OCI-LY7 (cell line): ENCODE measurements around the gene HCAR2. TPM values are rescaled to one million over a fixed set of nuclear protein-coding genes. Genes with fewer than 3 reads are reported as not detected.

ENCODE experiments used
- BruUV-seq: library from RNA; stranded (reverse); fragments of 400-500 nt; replicated peaks from 2 replicates; lab custom pipeline; 2021; lab: Mats Ljungman, UMichigan
- CTCF ChIA-PET: fragments of 300-600 bp; sonication (Branson Sonifier 250); formaldehyde crosslinking; loops from one replicate; lab custom pipeline; 2022; ENCODE audit warnings: antibody characterized with exemption; ENCODE audit not compliant: unreplicated experiment; lab: Charles Lee
- POLR2A ChIA-PET: fragments of 300-600 bp; sonication (Branson Sonifier 250); formaldehyde crosslinking; loops from one replicate; lab custom pipeline; 2022; ENCODE audit warnings: antibody characterized with exemption; lab: Charles Lee
- DNase-seq: peaks from one replicate; pipeline ENCODE4 v3.0.0-alpha.2; 2015; ENCODE audit warnings: low spot score
- H2AFZ ChIP-seq: fragments of 200-600 bp; sonication (generic), shearing (Covaris generic); 2 replicates; pipeline ENCODE4 v1.6.1; 2014; ENCODE audit warnings: mild to moderate bottlenecking, antibody characterized with exemption, low read length, moderate library complexity
- H3K27ac ChIP-seq: fragments of 200-600 bp; sonication (generic); 2 replicates; pipeline ENCODE4 v1.5.1; 2014; ENCODE audit warnings: mixed run types, low read depth, mild to moderate bottlenecking, moderate library complexity, low read length, inconsistent platforms; ENCODE audit not compliant: poor library complexity, severe bottlenecking
- H3K36me3 ChIP-seq: fragments of 200-600 bp; sonication (generic); 2 replicates; pipeline ENCODE4 v1.6.1; 2014; ENCODE audit warnings: mild to moderate bottlenecking, antibody characterized with exemption, low read length, moderate library complexity, mixed read lengths; ENCODE audit not compliant: insufficient read depth
- H3K4me1 ChIP-seq: fragments of 200-600 bp; sonication (generic); 2 replicates; pipeline ENCODE4 v1.5.1; 2014; ENCODE audit warnings: mild to moderate bottlenecking, low read length; ENCODE audit not compliant: insufficient read depth, poor library complexity, severe bottlenecking
- H3K4me2 ChIP-seq: fragments of 200-600 bp; sonication (generic); 2 replicates; pipeline ENCODE4 v1.6.1; 2014; ENCODE audit warnings: mild to moderate bottlenecking, low read length
- H3K4me3 ChIP-seq: fragments of 200-600 bp; sonication (generic); 2 replicates; pipeline ENCODE4 v1.5.1; 2014; ENCODE audit warnings: mild to moderate bottlenecking, low read depth, low read length; ENCODE audit not compliant: poor library complexity, severe bottlenecking
- H3K79me2 ChIP-seq: fragments of 200-600 bp; sonication (generic); 2 replicates; pipeline ENCODE4 v1.6.1; 2016; ENCODE audit warnings: low read depth, mild to moderate bottlenecking, low read length, moderate library complexity, mixed read lengths; ENCODE audit not compliant: insufficient read depth
- H3K9me2 ChIP-seq: fragments of 200-600 bp; sonication (generic); 2 replicates; pipeline ENCODE4 v1.6.1; 2016; ENCODE audit warnings: mild to moderate bottlenecking, low read length, mixed read lengths; ENCODE audit not compliant: insufficient read depth
- H3K9me3 ChIP-seq: fragments of 200-600 bp; sonication (generic); 2 replicates; pipeline ENCODE4 v1.6.1; 2014; ENCODE audit warnings: mild to moderate bottlenecking, mixed run types, low read length, mixed read lengths
- H4K20me1 ChIP-seq: fragments of 200-600 bp; sonication (generic); 2 replicates; pipeline ENCODE4 v1.6.1; 2014; ENCODE audit warnings: mild to moderate bottlenecking, antibody characterized with exemption, low read length, moderate library complexity, mixed read lengths; ENCODE audit not compliant: insufficient read depth
- CTCF ChIP-seq: fragments of 200-600 bp; sonication (generic); conservative IDR thresholded peaks from 2 replicates; pipeline ENCODE4 v1.5.1; 2014; ENCODE audit warnings: mild to moderate bottlenecking, antibody characterized with exemption, low read length, moderate library complexity, mixed read lengths
- EZH2phosphoT487 ChIP-seq: fragments of 200-600 bp; sonication (generic); IDR thresholded peaks from 2 replicates; pipeline ENCODE4 v1.6.1; 2018; ENCODE audit warnings: low read depth, borderline replicate concordance, mild to moderate bottlenecking, mixed run types, antibody characterized with exemption, low read length, moderate library complexity, mixed read lengths
- intact Hi-C: fragments of 100-400 bp; cut with micrococcal nuclease; formaldehyde crosslinking; loops from one replicate; pipeline ENCODE4 v1.10.0; 2022; ENCODE audit not compliant: unreplicated experiment
- small RNA-seq: library from RNA; depleted of rRNA; stranded (forward); fragments of <200 nt; gene quantifications from one replicate; pipeline ENCODE3, GENCODE V24; 2014
- total RNA-seq, 2 experiments: library from RNA; depleted of rRNA in 1 of 2; stranded (reverse); fragments of >200 nt in 1 of 2; shearing (Covaris generic) in 1 of 2; gene quantifications; 2 replicates each; pipeline ENCODE4 v1.2.3, GENCODE V29; 2014 to 2022

The HCAR2 gene
- total RNA-seq, 2 experiments from 2014 or later, result not detected

- Histone ChIP-seq H3K4me1 (peaks cover 5% of the 10 kb centered on the region), H3K36me3 (no peaks in the 10 kb centered on the region), H3K79me2 (no peaks in the 10 kb centered on the region), H3K27ac (no peak overlapping the region), H3K9me3 (no peaks in the 10 kb centered on the region), H4K20me1 (no peaks in the 10 kb centered on the region), H3K4me2 (no peak overlapping the region), H3K4me3 (no peak overlapping the region), H3K9me2 (no peaks in the 10 kb centered on the region), H2AFZ (no peak overlapping the region)
- ChIA-PET CTCF (no interaction called here), POLR2A (interaction anchor here (0.6 to 1.2 kb wide), 6 partner anchors 12 to 373 kb away, joined by 3 to 6 read pairs (median 4); no protein-coding TSS in a partner anchor)
- no TSS peak for BruUV-seq
- DNase-seq, result no peak
- intact Hi-C loops, result no loop called here
- TF ChIP-seq EZH2phosphoT487 (no peak), CTCF (no peak)
These were observed 51.5 kb downstream of the HCAR2 start for GRCh38 chr12:122651520-122652224.

Small RNAs within 50 kb of the gene (small RNA-seq; reads per million reads assigned to genes)
- not detected for gene AC026333.2

Other genes with a start within 250 kb of the HCAR2 start
- 46.9 and 48.7 TPM in 2 replicates for gene ZCCHC8, start 202.4 kb downstream of the HCAR2 start, total RNA-seq (2014; rRNA removed; shearing (Covaris generic))
- 68.1 and 68.6 TPM in 2 replicates for gene ZCCHC8, start 202.4 kb downstream of the HCAR2 start, total RNA-seq (2022)
- gene RSRC2, start 176.4 kb downstream of the HCAR2 start, total RNA-seq (2014; rRNA removed; shearing (Covaris generic)), result 91.7 and 125 TPM in 2 replicates
- gene RSRC2, start 176.4 kb downstream of the HCAR2 start, total RNA-seq (2022), result 131 and 132 TPM in 2 replicates
- gene KNTC1, start 176.1 kb downstream of the HCAR2 start, total RNA-seq (2014; rRNA removed; shearing (Covaris generic)), result 138 and 170 TPM in 2 replicates
- 195 and 253 TPM in 2 replicates for gene KNTC1, start 176.1 kb downstream of the HCAR2 start, total RNA-seq (2022)
- not detected in 2 replicates for gene HCAR3, start 13.5 kb upstream of the HCAR2 start, total RNA-seq (2014; rRNA removed; shearing (Covaris generic))
- gene HCAR3, start 13.5 kb upstream of the HCAR2 start, total RNA-seq (2022), result not detected in 2 replicates
- 0.06 TPM in 1 of 2 replicates, not detected in the other for gene HCAR1, start 27.5 kb upstream of the HCAR2 start, total RNA-seq (2014; rRNA removed; shearing (Covaris generic))
- gene HCAR1, start 27.5 kb upstream of the HCAR2 start, total RNA-seq (2022), result 0.07 TPM in 1 of 2 replicates, not detected in the other
- gene DENR, start 49.5 kb upstream of the HCAR2 start, total RNA-seq (2014; rRNA removed; shearing (Covaris generic)), result 42.4 and 51.4 TPM in 2 replicates
- gene DENR, start 49.5 kb upstream of the HCAR2 start, total RNA-seq (2022), result 77.4 and 81.8 TPM in 2 replicates
- 1.6 and 1.8 TPM in 2 replicates for gene CCDC62, start 71.2 kb upstream of the HCAR2 start, total RNA-seq (2014; rRNA removed; shearing (Covaris generic))
- gene CCDC62, start 71.2 kb upstream of the HCAR2 start, total RNA-seq (2022), result 1.2 and 1.5 TPM in 2 replicates
- 59.6 and 66.4 TPM in 2 replicates for gene HIP1R, start 132.1 kb upstream of the HCAR2 start, total RNA-seq (2014; rRNA removed; shearing (Covaris generic))
- gene HIP1R, start 132.1 kb upstream of the HCAR2 start, total RNA-seq (2022), result 56.5 and 70.2 TPM in 2 replicates
- 1.5 and 2.5 TPM in 2 replicates for gene VPS37B, start 192.8 kb upstream of the HCAR2 start, total RNA-seq (2014; rRNA removed; shearing (Covaris generic))
- 1.7 and 1.8 TPM in 2 replicates for gene VPS37B, start 192.8 kb upstream of the HCAR2 start, total RNA-seq (2022)